Measurements from ENCODE around the gene COL8A1.
"Not testable (repeated sequence)": the region's sequence is repeated elsewhere in the genome, so short reads cannot be mapped to it uniquely, and the experiment has no call there.

The COL8A1 gene

DNA sequence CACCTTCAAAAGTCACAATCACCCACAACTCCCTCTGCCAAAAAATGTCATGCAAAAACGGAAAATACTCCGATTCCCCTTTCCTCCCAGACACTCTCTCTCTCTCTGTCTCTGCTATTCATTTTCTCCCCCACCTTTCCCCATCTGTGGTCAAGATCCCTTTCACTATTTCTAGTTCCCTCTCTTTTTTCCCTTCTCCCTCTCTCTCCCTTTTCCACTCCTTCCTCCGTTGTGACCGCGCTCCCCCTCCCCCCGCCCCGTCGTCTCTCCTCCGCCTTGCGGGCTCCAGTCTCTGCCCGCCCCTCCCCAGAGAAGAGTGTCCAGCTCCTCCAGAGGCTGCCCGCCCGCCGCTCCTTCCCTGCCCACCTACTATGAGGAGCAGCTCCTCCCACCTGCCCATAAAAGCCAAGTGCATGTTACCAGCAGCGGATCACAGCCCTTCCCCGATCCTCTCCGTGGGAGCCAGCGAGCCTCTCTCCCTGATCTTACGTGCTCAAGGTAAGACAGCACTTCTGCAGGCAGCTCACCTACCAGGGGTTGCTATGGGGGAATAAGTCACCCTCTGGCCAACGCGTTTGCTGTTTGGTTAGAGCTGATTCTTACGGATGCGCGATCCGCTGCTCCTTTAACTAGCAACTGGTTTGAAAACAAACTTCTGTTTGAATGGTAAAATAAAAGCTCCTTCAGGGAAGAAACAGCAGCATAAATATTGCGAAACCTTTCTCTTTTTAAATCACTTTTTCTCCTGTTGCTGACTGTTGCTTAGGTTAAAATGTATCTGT lies at the start of gene COL8A1:
Gene COL8A1, plus strand, starts transcription at position 428 of the 782 bp plus-strand sequence. CDS start 152,089 bp downstream, outside the sequence.
- no peak for TF ChIP-seq CTCF (IDR thresholded peaks at IDR 0.05; ENCODE audit: extremely low read depth, missing control alignments)
- no peak for DNase-seq (ENCODE audit: low spot score)

DNA sequence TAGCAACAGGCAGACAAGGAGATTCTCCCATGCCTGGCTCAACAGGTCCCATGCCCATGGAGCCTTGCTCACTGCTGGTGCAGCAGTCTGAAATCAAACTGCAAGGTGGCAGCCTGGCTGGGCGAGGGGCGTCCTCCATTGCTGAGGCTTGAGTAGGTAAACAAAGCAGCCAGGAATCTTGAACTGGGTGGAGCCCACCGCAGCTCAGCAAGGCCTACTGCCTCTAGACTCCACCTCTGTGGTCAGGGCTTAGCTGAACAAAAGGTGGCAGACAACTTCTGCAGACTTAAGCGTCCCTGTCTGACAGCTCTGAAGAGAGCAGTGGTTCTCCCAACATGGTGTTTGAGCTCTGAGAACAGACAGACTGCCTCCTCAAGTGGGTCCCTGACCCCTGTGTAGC lies 49.2 kb upstream of the COL8A1 start:
- not testable (repeated sequence) for DNase-seq (ENCODE audit: low spot score)

- DNase-seq (ENCODE audit: low spot score), result no peak
- TF ChIP-seq CTCF (IDR thresholded peaks at IDR 0.05; ENCODE audit: extremely low read depth, missing control alignments), result no peak
These were observed 38.5 kb upstream of the COL8A1 start for GRCh38 chr3:99599894-99600293.

DNA sequence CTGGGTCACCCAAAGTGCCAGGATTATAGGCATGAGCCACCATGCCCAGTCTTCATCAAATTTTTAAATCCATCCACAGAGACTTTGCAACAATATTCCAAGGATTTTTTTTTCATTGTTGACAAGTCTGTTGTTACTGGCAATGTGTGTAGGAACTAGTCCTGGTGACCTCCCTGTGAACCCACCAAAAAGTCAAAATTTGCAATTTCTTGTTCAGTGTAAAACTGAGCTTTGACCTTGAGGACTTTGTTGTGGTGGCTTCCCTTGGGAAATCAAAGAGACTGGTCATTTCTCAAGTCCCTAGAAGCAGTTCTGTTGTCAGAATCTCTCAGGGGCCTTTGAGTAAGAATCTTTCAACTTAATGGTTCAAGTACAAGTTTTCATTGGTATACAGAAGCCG lies 36.9 kb upstream of the COL8A1 start:
- DNase-seq (ENCODE audit: low spot score), result no peak
- no peak for TF ChIP-seq CTCF (IDR thresholded peaks at IDR 0.05; ENCODE audit: extremely low read depth, missing control alignments)

DNA sequence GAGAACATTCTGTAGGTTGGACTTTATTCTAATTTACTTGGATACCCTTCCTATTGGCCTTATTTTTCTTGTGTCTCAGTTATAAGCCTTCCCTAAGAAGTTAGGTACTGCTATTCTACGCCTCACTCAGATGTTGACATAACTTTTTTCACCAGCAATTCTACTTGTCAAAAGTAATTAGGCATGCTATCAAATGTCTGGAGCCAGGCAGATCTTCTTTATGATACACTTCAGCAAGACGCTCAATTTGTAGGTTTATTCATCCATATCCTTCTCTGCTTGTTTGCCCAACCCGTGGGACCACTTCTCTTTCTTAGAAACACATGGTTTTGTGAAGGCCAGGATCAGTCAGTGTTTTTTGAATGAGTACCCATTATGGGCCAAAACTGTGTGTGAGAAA lies 36.2 kb upstream of the COL8A1 start:
- no peak for TF ChIP-seq CTCF (IDR thresholded peaks at IDR 0.05; ENCODE audit: extremely low read depth, missing control alignments)

GRCh38 chr3:99607151-99607550 lies 31.2 kb upstream of the COL8A1 start:
- DNase-seq (ENCODE audit: low spot score), result no peak
- no peak for TF ChIP-seq CTCF (IDR thresholded peaks at IDR 0.05; ENCODE audit: extremely low read depth, missing control alignments)

More for the DNA sequence above, 36.2 kb upstream of the COL8A1 start:
- DNase-seq (ENCODE audit: low spot score), result no peak

DNA sequence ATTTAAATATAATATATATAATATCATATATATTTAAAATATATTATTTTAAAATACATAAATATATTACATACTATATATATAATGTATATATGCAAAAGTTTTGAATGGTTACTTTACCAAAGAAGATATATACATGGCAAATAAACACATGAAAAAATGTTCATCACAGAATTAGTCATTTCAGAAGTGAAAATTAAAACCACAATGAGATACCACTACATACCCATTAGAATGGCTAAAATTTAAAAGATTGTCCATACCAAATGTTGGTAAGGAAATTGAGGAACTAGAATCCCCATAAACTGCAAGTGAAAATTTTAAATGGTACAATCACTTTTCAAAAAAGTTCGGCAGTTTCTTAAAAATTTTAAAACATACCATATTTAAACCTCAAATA lies 23.6 kb upstream of the COL8A1 start:
- TF ChIP-seq CTCF (IDR thresholded peaks at IDR 0.05; ENCODE audit: extremely low read depth, missing control alignments), result no peak
- no peak for DNase-seq (ENCODE audit: low spot score)

All from GM20000 (cell line).